Dermis microvascular lymphatic vessel endothelial cell (primary cell): Measurements from ENCODE around the gene SORBS1. TPM values are rescaled to one million over a fixed set of nuclear protein-coding genes. Genes with fewer than 3 reads are reported as not detected.
A peak's percentile ranks its signal among the peaks of the same experiment; 100 is the strongest.

Experiments
- DNase-seq, 2 donors: peaks; one replicate each; pipeline versions ENCODE4 v3.0.0 to v3.0.0-alpha.2; 2010; ENCODE audit warnings: low read depth in 2 of 2
- total RNA-seq: library from RNA; depleted of rRNA; stranded (reverse); fragments of >200 nt; gene quantifications from 2 replicates; pipeline ENCODE4 v1.2.1, GENCODE V29; 2014

Gene SORBS1
- total RNA-seq, 1 donor from 2014 or later, result 0.77 TPM

DNA sequence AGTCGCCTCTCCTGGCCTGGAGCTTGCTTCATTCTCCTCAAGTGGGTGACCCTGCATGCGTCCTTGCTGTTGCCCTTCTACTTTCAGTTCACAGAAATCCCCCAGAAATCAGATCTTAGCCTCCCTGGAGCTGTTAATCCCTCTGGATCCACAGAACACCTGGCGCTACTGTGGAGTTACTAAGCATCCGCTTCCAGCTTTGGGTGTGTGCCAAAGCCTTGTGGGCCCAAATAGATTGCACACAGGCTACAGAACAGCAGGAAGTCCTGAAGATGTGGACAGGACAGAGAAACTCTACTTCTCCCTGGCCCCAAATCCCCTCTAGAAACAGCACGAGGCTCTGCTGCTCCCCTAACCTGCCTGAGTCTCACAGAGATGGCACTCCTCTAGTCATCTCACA lies 233.8 kb downstream of the SORBS1 start:
- DNase-seq, result peak; percentile 52 to 73

DNA sequence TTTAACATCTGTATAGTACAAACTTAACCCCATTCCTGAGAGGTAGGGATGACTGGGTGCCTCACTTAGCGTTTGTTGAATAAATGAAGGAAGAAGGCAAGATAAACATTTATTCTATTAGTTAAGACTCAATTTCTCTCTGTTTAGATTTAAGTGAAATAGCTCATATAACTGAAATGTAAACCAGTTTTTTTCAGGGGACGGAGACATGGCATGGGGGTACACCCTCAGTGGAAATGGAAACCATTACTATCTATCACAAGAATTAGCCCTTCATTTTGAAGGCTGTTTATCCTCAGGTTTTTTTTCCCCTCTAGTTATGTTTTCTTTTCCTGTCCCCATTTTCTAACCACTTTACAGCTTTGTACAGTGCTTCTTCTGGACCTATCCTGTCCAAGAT lies 234.8 kb downstream of the SORBS1 start:
- DNase-seq, result no peak

GRCh38 chr10:95325863-95326262 lies 235.3 kb downstream of the SORBS1 start:
- DNase-seq, result no peak

DNA sequence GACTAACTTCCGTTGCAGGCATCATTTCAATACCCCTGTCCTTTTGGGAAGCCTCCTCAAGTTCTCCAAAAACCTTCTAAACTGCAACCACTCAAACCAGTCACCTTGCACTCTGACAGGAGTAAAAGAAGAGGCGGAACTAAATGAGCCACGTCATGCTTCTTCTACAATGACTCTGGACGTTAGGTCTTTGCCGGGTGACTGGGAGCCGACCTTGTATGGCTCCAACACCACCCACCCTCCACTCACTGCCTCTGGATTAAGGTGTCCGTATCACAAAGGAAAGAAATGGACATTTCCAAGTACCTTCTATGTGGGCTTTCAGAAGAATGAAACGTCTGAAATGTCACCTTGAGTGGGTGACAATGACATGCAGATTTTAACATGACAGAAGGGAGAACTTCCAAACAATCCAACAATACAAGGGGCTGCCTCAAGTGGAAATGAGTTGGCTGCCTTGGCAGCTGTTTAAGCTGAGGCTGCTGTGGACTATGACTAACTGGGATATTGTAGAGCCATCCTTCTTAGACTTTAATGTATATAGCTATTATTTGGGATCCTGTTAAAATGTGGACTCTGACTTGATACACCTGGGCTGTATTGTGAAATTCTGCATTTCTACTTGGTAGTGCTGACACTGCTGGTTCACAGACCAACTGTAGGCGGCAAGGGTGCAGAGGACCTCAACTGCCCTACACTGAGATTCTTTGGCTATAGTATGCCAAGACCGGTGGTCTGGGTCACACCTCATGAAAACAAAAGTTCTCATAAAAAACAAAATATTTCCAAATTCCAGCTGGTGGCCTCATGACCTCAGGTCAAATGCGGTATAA lies 236.5 kb downstream of the SORBS1 start:
- no peak for DNase-seq

- DNase-seq, result no peak
Measured at GRCh38 chr10:95321554-95322301, 239.4 kb downstream of the SORBS1 start.

DNA sequence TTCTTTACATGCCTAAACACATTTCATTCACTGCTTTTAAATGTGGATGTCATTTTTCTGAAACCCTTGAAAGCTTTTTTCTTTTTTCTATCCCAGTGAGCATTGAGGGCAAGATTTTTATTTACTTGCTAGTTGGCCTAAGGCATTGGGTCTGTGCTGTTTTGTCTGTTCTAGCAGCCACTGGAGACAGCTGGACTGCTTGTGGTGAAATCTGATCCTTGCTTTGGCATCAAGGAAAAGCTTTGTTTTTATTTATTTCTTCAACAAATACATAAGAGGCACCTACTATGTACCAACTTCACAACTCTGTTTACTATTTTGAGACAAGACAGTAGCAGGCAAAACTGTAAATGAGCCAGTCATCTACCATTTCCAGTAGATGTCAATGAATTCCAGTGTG lies 241.9 kb downstream of the SORBS1 start:
- no peak for DNase-seq

DNA sequence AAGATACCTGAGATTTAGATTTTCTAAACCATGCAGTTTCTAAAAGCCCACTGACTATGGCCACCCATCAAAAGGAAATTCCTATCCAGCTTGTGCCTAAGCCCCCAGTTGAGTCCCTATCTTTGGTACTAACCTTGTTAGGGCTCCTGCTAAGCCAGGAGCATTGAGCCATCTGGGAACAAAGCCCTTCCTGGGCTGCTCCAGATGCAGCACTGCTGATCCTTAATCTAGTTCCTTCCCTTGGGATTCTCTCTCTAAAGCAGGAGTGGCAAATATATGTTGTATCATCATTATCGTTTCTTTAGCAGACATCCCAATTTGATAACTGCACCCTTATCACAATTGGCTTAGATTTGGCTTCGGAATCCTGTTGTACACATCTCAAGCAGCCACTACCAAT lies 245.7 kb downstream of the SORBS1 start:
- no peak for DNase-seq

- no peak for DNase-seq
Measured at GRCh38 chr10:95314192-95314918, 246.8 kb downstream of the SORBS1 start.

- DNase-seq, result no peak
Measured at GRCh38 chr10:95312986-95313495, 248.1 kb downstream of the SORBS1 start.

DNA sequence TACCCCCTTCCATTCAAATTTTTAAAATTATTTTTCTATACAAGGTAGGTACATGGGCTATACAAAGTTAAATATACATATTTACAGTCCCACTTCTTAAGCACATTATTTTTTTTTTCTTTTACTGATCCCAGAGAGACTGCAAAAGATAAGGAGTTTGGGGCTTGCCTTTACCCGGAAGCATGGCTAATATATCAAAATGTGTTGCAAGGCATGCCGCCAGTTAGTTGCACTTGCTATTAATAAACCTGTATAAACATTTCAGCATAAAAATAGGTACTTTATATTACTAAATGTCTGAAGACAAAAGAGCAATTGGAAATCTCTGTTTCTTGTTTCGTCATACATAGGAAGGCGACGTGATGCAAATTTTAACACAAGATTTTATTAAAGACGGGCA lies 248.9 kb downstream of the SORBS1 start:
- no peak for DNase-seq

DNA sequence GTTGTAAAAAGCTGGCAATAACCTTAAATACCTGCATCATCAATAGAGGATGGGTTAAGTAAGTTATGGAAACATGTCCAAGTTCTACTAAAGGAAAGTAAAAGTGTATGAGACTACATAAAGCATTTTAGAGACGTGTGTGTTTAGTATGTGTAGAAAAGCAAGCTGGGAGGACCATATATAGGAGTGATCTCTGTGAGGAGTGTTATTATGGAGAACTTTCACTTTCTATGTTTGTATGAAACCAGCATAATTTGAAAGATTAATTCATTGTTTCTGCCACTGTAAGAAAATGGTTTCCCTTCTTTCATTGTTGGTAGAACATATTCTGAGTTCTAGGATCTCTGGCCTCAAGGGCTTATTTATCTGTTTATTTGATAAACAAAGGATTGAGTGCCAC lies 251.2 kb downstream of the SORBS1 start:
- DNase-seq, result no peak

DNA sequence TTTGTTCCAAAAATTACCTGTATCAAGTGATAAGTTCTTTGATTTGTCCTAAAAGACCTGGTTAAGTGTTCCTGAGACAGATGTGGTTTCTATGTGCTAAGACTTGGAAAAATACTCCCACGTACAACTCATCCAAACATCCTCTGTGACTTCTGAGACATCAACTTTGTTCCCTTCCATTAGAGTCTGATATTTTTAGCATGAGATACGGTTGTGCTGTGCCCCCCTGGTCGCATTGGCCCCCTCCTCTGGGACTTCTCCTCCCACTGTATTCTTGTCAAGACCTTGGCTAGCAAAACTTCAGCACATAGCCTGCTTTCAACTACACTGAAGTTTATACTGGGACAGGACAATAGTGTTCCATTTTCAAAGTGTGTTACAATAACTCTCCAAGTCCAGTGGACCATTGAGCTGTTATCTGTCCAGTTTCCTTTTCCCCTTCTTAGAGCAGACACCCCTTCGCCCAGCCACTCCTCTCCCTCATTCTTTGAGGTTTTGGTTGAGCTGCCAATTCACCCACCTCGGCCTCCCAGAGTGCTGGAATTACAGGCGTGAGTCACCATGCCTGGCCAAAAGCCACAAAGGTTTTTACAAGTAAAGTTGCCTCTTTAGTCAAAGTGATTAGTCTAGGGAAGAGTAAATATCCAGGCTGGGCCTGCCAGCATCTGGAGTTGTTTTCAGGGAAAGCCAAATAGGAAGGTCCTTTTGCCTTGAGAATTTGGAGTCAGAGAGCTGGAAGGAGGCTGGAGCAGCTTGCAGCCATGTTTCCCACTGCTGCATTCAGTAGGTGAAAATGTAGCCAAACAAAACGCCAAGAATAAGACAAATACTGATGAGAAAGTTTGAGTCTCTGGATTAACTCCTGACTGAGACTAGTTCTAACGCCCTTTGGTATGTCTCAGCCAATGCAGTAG lies 252.5 kb downstream of the SORBS1 start:
- peak in 1 of 2 donors; percentile 83 for DNase-seq

GRCh38 chr10:95306851-95307250 lies 254.3 kb downstream of the SORBS1 start:
- no peak for DNase-seq

- DNase-seq, result no peak
Measured at GRCh38 chr10:95306318-95306650, 254.9 kb downstream of the SORBS1 start.

- DNase-seq, result no peak
Measured at GRCh38 chr10:95305606-95306317, 255.4 kb downstream of the SORBS1 start.

GRCh38 chr10:95304976-95305375 lies 256.2 kb downstream of the SORBS1 start:
- DNase-seq, result no peak

DNA sequence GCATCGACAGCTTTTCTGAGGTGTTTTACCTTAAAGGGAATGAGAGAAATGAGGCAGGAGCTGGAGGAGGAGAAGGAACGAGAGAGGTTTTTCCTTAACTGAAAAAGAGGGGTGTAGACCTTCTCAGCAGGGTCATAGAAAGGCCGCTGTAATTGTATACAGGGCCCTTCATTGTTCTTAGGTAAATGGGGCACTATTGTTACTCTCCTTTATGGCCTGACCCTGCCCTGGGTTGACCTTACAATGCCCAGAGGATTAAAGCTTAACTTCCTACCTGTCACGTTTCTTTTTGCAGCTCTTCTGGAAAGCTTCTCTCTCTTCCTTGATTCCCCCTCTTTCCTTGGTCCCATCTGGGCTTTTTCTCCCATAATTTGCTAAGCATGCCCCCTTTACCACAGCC lies 256.7 kb downstream of the SORBS1 start:
- no peak for DNase-seq

DNA sequence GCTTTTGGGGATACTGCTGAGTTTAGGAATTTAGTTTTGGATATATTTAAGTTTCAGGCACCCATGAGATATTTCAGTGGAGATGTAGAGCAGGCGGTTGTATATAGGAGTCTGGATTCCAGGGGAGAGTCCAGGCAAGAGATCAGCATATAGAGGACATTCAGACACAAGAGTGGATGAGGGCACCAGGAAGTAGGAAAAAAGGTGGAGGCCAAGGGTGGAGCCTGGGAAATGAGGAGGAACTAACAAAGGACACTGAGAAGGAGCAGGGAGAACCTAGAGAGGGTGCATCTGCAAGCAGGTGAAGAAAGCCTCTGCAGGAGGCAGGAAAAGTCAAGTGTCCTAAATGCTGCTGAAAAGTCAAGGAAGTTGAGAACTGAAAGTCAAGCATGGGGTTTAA lies 257.2 kb downstream of the SORBS1 start:
- no peak for DNase-seq

DNA sequence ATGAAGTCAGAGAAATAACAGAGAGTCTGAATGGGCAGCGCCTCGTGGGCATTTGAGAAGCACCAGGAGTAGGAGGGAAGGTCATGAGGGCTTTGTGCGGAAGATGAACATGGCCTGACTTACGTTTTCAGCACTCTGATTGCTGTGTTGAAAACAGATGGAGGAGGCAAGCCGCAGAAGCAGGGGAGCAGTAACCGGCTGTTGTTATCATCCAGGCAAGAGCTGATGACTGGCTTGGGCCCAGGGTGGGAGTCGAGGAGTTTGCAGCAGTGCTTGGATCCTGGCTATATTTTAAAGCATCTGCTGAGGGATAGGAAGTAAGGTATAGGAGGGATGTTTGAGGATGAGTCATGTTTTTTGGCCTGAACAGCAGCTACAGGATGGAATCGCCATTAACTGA lies 257.6 kb downstream of the SORBS1 start:
- DNase-seq, result no peak

GRCh38 chr10:95300022-95300539 lies 261.1 kb downstream of the SORBS1 start:
- DNase-seq, result no peak
